Fibroblast of mammary gland (primary cell): Measurements from ENCODE around the gene SRPRA.
"Not testable (repeated sequence)": the region's sequence is repeated elsewhere in the genome, so short reads cannot be mapped to it uniquely, and the experiment has no call there.

Experiments used
- DNase-seq: peaks from one replicate; pipeline ENCODE4 v3.0.0-alpha.2; 2010; ENCODE audit warnings: low read depth
- H3K4me3 ChIP-seq: 2 replicates; pipeline ENCODE4 v1.5.1; 2011; ENCODE audit warnings: low read depth, mild to moderate bottlenecking, low read length, moderate library complexity; ENCODE audit not compliant: control insufficient read depth
- CTCF ChIP-seq: conservative IDR thresholded peaks from 2 replicates; pipeline ENCODE4 v1.5.1; 2011; ENCODE audit warnings: low read depth, low read length, inconsistent platforms; ENCODE audit not compliant: control insufficient read depth, insufficient read depth

SRPRA gene

GRCh38 chr11:126257144-126257543 is 11.6 kb downstream of the SRPRA start:
- no peak for DNase-seq
- no peak for TF ChIP-seq CTCF

GRCh38 chr11:126256216-126256615 is 12.5 kb downstream of the SRPRA start:
- DNase-seq = no peak
- H3K4me3 ChIP-seq = no peak overlapping the region
- TF ChIP-seq CTCF = no peak

More at GRCh38 chr11:126257144-126257543, 11.6 kb downstream of the SRPRA start:
- no peak overlapping the region for H3K4me3 ChIP-seq

GRCh38 chr11:126255507-126255906 is 13.2 kb downstream of the SRPRA start:
- not testable (repeated sequence) for H3K4me3 ChIP-seq, DNase-seq

GRCh38 chr11:126254819-126255218 is 13.9 kb downstream of the SRPRA start:
- no peak for DNase-seq
- no peak for TF ChIP-seq CTCF
- H3K4me3 ChIP-seq = no peak overlapping the region

GRCh38 chr11:126253265-126253664 is 15.4 kb downstream of the SRPRA start:
- H3K4me3 ChIP-seq = no peak overlapping the region
- no peak for DNase-seq
- no peak for TF ChIP-seq CTCF

- no peak for DNase-seq
- TF ChIP-seq CTCF = no peak
- no peak overlapping the region for H3K4me3 ChIP-seq
These were observed 22.1 kb downstream of the SRPRA start for GRCh38 chr11:126246636-126247035.

- H3K4me3 ChIP-seq = no peak overlapping the region
- DNase-seq = peak; percentile 37
- TF ChIP-seq CTCF = no peak
These were observed 35.3 kb downstream of the SRPRA start for GRCh38 chr11:126233391-126233790.
